ENCODE measurements around the gene RRP9.

DNA sequence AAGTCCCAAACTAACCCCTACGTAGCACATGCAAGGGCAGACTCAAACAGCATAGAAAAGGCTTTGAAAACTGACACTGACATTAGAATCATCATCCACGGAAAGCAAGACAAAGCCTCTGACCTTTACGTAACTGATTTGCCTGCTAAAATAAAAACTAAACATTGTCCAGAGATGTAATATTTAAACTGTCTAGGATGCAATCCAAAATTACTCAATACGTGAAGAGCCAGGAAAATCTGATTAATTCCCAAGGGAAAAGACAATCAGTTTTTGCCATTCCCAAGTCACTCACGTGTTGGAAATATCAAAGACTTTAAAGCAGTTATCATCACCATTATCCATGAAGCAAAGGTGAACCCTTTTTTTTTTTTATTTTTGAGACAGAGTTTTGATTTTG lies 25.3 kb downstream of the RRP9 start:
- TF ChIP-seq, protein P1, sequence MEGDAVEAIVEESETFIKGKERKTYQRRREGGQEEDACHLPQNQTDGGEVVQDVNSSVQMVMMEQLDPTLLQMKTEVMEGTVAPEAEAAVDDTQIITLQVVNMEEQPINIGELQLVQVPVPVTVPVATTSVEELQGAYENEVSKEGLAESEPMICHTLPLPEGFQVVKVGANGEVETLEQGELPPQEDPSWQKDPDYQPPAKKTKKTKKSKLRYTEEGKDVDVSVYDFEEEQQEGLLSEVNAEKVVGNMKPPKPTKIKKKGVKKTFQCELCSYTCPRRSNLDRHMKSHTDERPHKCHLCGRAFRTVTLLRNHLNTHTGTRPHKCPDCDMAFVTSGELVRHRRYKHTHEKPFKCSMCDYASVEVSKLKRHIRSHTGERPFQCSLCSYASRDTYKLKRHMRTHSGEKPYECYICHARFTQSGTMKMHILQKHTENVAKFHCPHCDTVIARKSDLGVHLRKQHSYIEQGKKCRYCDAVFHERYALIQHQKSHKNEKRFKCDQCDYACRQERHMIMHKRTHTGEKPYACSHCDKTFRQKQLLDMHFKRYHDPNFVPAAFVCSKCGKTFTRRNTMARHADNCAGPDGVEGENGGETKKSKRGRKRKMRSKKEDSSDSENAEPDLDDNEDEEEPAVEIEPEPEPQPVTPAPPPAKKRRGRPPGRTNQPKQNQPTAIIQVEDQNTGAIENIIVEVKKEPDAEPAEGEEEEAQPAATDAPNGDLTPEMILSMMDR (IDR thresholded peaks at IDR 0.05; ENCODE audit: insufficient read depth, low read length), result no peak
- TF ChIP-seq POLR2AphosphoS5 (IDR thresholded peaks at IDR 0.05; ENCODE audit: low read depth), result no peak
